ENCODE results near the gene PTMS. TPM values are rescaled to one million over a fixed set of nuclear protein-coding genes. Genes with fewer than 3 reads are reported as not detected.

PTMS gene
- total and polyA plus RNA-seq, 2 experiments from 2014 or later, result 111 to 238 TPM

GRCh38 chr12:6748761-6749160 lies 17.4 kb upstream of the PTMS start:
- Histone ChIP-seq H3K4me1 (ENCODE audit: insufficient read depth) (peaks cover 9% of the 10 kb centered on the region), H3K27me3 (ENCODE audit: insufficient read depth) (no peaks in the 10 kb centered on the region), H3K9me2 (ENCODE audit: insufficient read depth) (no peaks in the 10 kb centered on the region), H3K36me3 (ENCODE audit: insufficient read depth) (peaks cover 35% of the 10 kb centered on the region), H3K4me2 (no peak overlapping the region), H3K27ac (ENCODE audit: low read depth) (no peak overlapping the region), H3K4me3 (no peak overlapping the region), H4K20me1 (replicated peaks; ENCODE audit: insufficient read depth) (peaks cover 15% of the 10 kb centered on the region; the same call in 1 of the 2 replicates), H3F3A (replicated peaks; ENCODE audit: low read depth) (0 out of 2 replicates have a peak, but pooled peaks cover 9% of the 10 kb centered on the region), H3K79me2 (replicated peaks; ENCODE audit: insufficient read depth) (peaks cover 24% of the 10 kb centered on the region), H2AFZ (no peak overlapping the region)
- Mint-ChIP-seq H3K27ac (no peak overlapping the region), H3K27me3 (ENCODE audit: insufficient read depth, low read depth, poor library complexity) (peaks cover 18% of the 10 kb centered on the region), H3K9me3 (no peaks in the 10 kb centered on the region), H3K36me3 (ENCODE audit: low read depth) (peaks cover 71% of the 10 kb centered on the region), H3K4me3 (no peak overlapping the region; the same call in 2 of the 3 replicates), H3K4me1 (peaks cover 13% of the 10 kb centered on the region)
- ATAC-seq (no peak), DNase-seq (ENCODE audit: low spot score) (no peak)
- TF ChIP-seq NANOG (IDR thresholded peaks at IDR 0.05; ENCODE audit: borderline replicate concordance), result no peak
- no peak for TF ChIP-seq ETS1 (IDR thresholded peaks at IDR 0.05)
- TF ChIP-seq ZNF462 (CRISPR knock-in tag; IDR thresholded peaks at IDR 0.05), result no peak
- TF ChIP-seq EZH2phosphoT487 (IDR thresholded peaks at IDR 0.05; ENCODE audit: unreplicated experiment), result no peak
- TF ChIP-seq STAT1 (IDR thresholded peaks at IDR 0.05; ENCODE audit: unreplicated experiment), result no peak
- no peak for TF ChIP-seq ZNF114 (CRISPR knock-in tag; IDR thresholded peaks at IDR 0.05)
- TF ChIP-seq CTCF (conservative IDR thresholded peaks at IDR 0.05; ENCODE audit: low read depth in 2 of 2), result no peak

Data from GM23338 (cell line).